Cardiac septum (tissue), 1 donor: ENCODE measurements around the gene CACNA2D3. TPM values are rescaled to one million over a fixed set of nuclear protein-coding genes. Genes with fewer than 3 reads are reported as not detected.
"Not testable (repeated sequence)": the region's sequence is repeated elsewhere in the genome, so short reads cannot be mapped to it uniquely, and the experiment has no call there.

Source experiments
- DNase-seq: peaks from one replicate; pipeline ENCODE4 v3.0.0-alpha.2; 2020; ENCODE audit warnings: low spot score
- intact Hi-C: fragments of 100-400 bp; cut with DNase I; formaldehyde crosslinking; loops from one replicate; pipeline ENCODE4 v1.14.0; 2022
- total RNA-seq: library from RNA; stranded (reverse); fragmentation: NEBNext Ultra II Directional; extraction: Animal tissue kit (Norgen Biotek cat#: 25700); gene quantifications from one replicate; pipeline ENCODE4 v1.2.1, GENCODE V29; 2021
- donor health status: DM: no; HTN: no; CAD: no.

CACNA2D3 gene
- total RNA-seq, 1 donor from 2014 or later = 11.3 TPM

DNA sequence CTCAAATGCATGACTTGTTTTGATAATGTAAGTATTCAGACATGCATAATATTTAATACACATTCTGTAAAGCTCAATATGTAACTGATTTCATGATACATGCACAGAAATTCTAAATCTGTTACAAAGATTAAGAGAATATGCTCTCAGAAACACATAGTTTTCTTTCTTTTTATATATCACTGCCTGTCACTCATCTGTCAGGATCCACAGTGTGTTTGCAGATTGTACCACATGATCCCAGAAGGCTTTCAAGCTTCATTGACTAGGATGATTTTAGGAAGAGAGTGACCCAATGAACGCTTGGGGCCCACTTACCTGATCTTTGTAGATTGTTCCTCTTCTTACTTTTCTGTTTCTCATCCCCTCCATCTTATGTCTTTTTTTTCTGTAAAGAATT, 261.9 kb downstream of the CACNA2D3 start:
- intact Hi-C loops = no loop called here
- DNase-seq = no peak

DNA sequence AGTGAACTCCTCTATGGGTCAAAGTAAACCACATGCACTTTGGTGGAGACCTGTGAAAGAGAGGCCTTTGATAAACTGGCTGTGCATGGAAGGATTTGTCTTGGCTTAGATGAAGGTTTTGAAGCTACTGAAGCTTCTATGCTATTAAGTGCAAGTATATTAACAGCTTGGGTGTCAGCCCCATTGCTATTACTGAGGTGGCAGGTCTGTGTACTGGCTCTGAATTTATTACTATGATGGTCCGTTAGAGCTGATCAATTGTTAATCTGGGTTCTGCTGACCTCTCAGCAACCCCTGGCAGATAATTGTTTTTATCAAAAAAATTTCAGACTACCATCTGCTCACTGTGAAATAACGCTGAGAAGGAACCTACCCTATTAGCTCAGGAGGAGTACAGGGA, 268.2 kb downstream of the CACNA2D3 start:
- no peak for DNase-seq
- intact Hi-C loops = no loop called here

DNA sequence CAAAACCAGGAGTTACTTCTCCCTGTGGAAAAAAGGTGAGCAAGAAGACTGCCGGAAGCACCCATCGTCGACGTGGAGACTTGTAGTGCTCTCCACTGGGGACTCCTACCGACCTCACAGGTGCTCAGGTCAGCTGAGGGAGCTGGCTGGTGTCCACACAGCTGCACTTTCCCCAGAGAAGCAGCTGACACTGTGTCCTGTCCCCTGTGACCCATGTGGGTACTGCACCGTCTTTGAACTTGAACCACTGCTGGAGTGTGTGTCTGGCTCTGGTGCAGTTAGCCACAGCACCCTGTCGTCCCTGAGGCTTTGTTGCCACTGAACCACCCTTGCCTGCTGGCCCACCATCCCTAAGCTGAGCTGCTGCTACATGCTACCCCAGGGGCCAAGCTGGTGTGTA, 270.8 kb downstream of the CACNA2D3 start:
- DNase-seq = no peak
- intact Hi-C loops = no loop called here

DNA sequence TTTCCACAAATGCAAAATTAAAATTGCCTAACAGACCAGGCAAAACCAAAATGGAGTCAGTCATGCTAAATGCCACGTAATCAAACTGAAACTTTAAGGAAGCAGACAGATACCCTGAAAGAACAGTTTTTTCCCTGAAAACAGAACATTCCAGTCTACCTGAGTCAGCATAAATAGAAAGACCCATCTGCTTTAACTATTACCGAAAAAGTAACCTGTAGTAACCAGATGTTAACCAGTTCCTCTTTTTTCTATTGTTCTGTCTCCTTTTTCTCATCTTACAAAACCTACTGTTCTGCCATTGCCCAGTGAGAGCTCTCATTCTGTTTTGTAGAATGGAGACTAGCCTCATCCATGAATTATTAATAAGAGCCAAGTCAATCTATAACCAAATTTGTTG, 286.0 kb downstream of the CACNA2D3 start:
- intact Hi-C loops = no loop called here
- no peak for DNase-seq

DNA sequence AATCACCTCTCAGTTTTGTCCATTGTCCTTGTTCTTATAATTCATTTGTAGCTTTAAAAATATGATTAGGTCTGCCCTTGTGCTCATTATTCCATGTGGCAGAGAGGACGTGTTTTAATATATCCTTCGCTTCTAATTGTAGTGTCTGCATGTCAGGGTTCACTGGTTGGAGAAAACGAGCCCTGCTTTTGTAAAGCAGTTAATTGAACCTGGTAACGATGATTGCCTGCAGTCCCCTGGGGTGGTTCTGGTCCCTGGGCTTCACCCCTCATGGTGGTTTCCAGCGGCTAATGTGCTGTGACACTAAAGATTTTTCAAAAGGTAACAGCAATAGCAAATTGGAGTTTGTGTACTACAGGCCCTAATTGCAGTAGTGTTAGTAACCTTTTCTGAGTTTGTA, 299.6 kb downstream of the CACNA2D3 start:
- intact Hi-C loops = no loop called here
- no peak for DNase-seq

DNA sequence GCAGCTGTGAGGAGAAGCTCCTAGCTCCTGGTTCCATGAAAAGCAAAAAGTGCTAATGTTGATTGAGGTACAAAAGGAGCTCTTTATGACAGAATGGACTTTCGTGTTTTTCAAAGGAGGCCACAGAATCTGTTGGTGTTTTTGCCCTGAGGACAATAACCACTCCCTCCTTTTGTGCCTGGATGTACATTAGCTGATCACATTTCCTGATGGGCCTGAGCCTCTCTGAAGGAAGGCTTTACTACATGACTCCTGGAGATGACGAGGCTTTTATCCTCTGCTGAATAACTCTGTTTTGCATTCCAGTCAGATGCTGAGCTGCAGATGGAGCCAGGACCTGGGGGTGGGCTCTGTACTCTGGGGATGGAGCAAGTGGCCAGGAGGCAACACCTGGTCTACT, 301.9 kb downstream of the CACNA2D3 start:
- DNase-seq = no peak
- intact Hi-C loops = no loop called here

DNA sequence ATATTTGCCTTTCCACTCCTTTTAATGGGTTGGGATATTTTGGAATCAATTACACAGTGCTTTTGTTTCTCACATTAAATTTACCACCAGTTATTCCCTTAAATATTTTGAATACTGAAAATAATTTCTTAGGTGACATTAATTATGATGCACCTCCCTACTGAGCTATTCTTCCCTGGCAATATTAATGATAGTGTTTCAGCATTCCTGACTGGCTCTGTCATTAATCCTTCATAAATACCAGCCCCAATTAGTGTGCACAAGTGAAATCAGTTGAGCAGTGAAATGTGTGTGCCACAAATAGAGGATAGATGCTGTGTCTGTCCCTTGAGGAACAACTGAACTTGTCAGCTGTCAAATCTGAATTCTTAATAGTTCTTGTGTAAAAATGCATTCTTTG, 304.0 kb downstream of the CACNA2D3 start:
- intact Hi-C loops = no loop called here
- DNase-seq = no peak

DNA sequence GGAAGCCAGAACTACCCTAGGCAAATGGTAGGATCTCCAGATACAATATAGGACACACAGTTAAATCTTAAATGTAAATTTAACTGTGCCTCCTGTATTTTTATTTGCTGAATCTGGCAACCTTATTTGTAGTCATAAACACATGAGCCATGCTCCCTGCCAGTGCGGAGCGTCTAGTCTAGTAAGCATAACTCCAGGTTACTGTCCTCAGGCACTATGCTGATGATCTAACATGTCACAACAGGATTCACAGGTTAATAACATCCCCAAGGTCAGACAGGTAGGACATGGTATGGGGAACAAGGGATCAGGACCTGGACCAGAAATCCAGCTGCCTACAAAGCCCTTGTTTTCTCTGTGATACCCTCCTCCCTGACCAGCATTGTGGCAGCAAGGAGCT, 305.1 kb downstream of the CACNA2D3 start:
- DNase-seq = no peak
- intact Hi-C loops = no loop called here

DNA sequence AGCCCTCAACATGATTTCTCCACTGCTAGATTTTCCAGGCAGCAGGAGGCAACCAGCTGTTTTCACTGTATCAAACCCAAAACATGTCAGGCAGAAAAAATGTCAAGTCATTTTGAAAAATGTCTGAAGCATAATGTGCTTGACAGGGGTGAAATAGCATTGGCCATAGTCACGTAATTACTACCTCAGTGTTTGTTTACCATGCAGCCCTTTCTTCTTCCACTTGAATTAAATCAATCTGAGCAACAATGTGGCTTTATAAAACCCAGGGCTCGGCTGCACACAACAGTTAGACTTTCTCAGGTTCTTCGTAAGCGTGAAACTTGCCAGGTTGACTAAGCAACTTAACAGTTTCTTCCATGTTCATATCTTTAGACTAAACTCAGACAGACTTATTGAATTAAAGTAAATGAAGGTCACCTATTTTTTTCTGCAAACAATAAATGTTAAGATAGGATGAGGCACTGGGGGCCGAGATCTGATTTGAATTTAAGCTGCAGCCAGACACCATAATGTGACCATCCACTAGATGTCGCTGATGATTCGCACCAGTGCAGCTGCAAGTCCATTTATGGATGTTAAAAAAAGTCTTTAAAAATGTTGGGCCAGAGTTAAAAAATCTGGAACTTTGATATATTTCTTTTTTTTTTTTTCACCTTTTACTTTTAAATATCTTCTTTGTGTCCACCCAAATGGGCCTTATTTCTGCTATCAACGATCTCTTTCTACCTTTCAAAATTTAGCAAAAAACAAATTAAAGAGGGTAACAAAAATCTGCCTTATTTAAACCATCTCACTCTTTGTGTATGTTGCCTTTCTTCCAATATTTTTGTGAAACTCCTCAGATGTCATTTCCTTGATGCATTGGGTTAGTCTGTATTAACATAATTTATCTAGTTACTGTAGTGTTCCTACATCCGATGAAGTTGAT, 305.9 kb downstream of the CACNA2D3 start:
- no peak for DNase-seq
- intact Hi-C loops = no loop called here

DNA sequence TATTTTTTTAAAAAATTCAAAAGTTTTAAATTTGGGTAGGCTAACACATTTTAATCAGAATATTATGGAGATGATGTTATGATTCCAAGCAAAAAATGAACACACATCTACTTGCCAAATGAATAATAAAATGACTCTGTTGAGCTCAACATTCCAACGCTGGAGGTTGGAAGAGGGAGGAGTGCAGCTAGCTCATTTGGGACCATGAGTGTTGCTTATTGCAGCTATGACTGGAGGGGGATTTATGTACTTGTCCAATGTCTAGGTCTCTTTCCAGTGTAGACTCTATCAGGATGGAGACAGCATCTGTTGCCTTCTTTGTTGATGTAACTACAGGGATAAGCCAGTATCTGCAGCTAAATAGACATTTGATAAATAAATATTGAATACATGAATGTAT, 310.6 kb downstream of the CACNA2D3 start:
- no peak for DNase-seq
- intact Hi-C loops = no loop called here

DNA sequence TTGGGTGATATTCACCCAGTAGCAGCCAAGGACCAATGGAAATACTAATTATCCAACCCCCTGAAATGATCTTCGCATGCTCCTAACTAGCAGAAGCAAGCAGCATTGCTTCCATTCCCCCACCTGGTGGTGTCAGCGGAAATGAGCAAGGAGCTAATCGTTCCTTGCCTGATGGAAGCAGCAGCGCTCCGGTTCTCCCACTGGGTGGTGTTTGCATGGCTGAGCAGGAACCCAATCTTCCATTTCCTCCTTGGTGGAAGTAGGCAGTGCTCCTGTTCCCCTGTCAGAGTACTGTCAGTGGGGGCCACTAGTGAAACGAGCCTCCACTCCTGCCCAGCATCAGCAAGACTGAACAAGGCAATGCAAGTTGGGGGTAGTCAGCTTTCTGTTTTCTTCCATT, 311.5 kb downstream of the CACNA2D3 start:
- intact Hi-C loops = no loop called here
- DNase-seq = no peak

DNA sequence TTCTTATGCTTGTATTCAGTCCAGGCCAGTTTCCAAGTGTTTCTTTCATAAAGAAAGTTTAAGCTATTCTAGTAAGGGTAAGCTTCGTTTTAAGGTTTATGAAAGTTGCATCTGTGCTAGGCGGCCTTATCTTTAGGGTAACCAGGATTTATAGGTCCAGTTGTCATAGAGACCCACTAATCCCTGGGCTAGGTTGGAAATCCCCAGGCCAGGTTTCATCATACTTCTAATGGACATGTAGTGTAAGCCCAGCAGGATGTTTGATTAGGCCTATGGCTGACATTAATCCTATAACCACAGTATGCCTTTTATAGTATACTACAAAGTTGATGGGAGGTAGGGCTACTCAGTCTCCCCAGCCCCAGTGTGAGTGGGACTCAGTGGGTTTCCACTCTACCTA, 312.4 kb downstream of the CACNA2D3 start:
- intact Hi-C loops = no loop called here

DNA sequence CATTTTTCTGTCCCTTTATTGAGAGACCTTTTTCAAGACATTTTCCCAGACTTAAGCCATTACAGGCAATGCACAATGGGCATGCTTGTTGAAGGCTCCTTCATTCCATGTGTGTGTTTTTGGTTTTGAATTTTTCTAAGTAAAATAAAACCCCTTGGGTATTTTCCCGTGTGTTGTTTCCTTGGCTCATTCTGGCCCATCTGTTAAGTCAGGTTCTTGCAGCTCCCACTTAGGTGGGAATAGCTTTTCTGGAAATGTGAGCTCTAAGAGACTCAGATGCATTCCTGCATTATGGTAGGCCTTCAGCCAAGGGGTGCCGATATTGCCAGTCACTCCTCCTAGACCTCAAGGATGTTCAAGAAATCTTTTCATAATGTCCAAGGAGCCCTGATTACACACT, 314.9 kb downstream of the CACNA2D3 start:
- intact Hi-C loops = no loop called here
- DNase-seq = no peak

More for the DNA sequence above, 312.4 kb downstream of the CACNA2D3 start:
- DNase-seq = no peak

DNA sequence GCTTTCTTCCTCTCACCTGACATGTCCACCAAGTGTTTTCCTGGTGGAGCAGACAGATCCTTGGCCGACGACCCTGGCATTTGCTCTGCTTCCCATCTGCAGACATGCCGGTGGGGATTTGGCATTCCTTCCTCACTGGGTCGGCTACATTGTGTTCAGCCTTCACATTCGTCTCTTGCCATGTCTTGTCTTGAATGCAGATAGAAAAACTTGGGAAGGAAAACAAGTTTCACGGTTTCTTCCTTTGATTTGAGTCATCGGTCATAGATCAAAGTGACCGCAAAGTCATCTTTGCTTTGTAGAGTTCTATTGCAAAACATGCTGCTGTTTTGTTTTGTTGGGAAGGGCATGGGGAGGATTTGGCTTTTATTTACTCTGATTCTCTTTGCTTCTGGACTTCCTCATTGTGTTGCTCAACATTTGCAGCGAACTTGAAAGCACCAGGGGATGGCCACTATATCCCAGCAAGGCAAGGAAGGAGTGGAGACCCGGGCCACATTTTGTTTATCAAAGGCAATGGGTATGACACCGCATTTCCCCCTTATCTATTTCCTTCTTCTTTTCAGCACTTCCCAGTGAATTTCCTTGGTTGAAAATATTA, 321.3 kb downstream of the CACNA2D3 start:
- DNase-seq = no peak

DNA sequence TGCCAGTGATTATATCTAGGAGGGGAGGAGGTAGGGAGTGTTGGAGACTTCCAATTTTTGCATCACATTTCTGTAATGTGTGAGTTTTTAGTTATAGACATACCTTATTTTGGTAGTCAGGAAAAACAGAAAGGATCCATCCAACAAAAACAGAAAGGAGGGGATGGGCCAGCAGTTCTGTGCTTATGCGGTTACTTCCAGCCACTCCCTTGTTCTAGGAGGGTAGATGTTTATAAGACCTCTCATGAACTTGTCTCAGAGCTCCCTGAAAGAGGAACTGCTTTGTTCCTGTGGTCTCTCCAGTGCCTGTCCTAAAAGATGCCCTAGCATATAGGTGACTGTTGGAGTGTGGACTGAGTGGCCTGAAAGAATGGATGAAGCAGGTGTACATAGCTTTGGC, 323.3 kb downstream of the CACNA2D3 start:
- intact Hi-C loops = no loop called here
- DNase-seq = no peak

More for the DNA sequence above, 321.3 kb downstream of the CACNA2D3 start:
- intact Hi-C loops = no loop called here

DNA sequence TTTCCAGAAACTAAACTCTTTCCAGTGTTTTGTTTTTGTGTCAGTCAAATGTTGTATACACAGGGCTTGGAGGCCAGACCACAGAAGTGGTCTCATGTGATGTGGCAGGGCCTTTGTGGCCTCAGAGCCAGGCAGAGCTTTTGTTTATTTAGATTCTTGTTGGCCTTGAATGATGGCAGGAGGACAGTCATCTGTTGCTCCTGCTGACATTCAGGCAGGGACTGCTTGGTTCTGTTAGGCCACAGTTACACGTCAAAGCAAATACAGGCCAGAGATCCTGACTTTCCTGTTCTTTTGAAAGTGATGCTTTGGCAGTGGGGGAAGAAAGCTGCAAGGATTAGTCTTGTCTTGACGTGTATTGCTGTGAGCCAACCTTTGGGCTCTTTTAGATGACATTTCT, 325.1 kb downstream of the CACNA2D3 start:
- intact Hi-C loops = no loop called here
- no peak for DNase-seq

DNA sequence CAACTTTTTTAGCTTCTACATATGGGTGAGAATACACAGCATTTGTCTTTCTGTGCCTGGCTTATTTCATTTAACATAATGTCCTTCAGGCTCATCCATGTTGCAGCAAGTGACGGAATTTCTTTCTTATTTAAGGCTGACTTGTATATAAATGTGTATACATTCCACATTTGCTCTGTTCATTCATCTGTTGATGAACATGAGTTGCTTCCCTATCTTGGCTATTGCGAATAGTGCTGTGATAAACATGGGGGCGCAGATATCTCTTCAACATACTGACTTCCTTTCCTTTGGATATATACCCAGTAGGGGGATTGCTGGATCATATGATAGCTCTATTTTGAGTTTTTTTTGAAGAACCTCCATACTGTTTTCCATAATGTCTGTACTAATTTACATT, 332.5 kb downstream of the CACNA2D3 start:
- no peak for DNase-seq
- intact Hi-C loops = no loop called here

DNA sequence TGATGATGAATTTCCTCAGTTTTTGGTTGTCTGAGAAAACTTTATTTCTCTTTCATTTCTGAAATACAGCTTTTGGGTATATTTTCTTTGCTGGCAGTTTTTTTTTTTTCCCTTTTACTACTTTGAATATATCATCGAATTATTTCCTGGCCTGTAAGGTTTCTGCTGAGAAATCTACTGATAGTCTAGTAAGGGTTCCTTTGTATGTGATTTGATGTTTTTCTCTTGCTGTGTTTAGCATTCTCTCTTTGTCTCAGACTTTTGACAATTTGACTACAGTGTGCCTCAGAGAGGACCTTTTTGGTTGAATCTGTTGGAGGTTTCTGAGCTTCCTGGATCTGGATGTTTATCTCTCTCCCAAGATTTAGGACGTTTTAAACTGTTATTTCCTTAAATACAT, 336.0 kb downstream of the CACNA2D3 start:
- no peak for DNase-seq
- intact Hi-C loops = no loop called here

DNA sequence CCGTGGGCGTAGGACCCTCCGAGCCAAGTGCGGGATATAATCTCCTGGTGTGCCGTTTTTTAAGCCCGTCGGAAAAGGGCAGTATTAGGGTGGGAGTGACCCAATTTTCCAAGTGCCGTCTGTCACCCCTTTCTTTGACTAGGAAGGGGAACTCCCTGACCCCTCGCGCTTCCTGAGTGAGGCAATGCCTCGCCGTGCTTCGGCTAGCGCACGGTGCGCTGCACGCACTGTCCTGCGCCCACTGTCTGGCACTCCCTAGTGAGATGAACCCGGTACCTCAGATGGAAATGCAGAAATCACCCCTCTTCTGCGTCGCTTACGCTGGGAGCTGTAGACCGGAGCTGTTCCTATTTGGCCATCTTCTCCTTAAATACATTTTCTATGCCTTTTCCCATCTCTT, 342.2 kb downstream of the CACNA2D3 start:
- intact Hi-C loops, DNase-seq: not testable (repeated sequence)

DNA sequence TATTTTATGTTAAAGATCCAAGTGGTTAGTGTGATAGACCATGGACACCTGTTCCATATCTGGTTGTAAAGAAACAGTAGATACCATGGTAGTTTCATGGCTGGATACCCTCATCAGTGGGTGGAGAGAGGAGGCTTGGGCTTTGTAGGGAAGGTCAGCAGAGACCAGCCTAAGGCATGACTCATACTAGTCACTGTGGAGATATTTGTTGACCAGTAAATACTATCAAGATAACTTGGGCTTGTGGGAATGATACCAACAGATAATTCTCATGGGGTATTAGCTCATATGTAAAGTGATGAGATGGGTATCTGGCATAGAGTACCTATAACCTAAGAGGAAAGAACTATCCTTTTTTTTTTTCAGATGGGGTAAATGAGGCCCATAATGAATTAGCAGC, 354.5 kb downstream of the CACNA2D3 start:
- DNase-seq = no peak
- intact Hi-C loops = no loop called here
